Stimulated activated CD8-positive, alpha-beta memory T cell treated with anti-CD3 and anti-CD28 coated beads, Interleukin-7, amount 100 ng/mL, for 24 hours (primary cell): Measurements from ENCODE around the gene ING3.

Experiments
- DNase-seq: peaks from one replicate; pipeline ENCODE4 v3.0.0-alpha.2; 2020; ENCODE audit warnings: low read depth

Gene ING3

GRCh38 chr7:120989257-120990220 is 39.0 kb downstream of the ING3 start:
- no peak for DNase-seq

- no peak for DNase-seq
Observed at GRCh38 chr7:120990468-120991118, 40.0 kb downstream of the ING3 start.

- DNase-seq, result no peak
Observed at GRCh38 chr7:120991161-120991560, 40.6 kb downstream of the ING3 start.

GRCh38 chr7:120991581-120991980 is 41.0 kb downstream of the ING3 start:
- no peak for DNase-seq

- no peak for DNase-seq
Observed at GRCh38 chr7:120992272-120992964, 41.8 kb downstream of the ING3 start.

GRCh38 chr7:120992965-120993494 is 42.5 kb downstream of the ING3 start:
- no peak for DNase-seq

GRCh38 chr7:120993553-120994191 is 43.1 kb downstream of the ING3 start:
- no peak for DNase-seq

GRCh38 chr7:120994512-120995410 is 44.2 kb downstream of the ING3 start:
- no peak for DNase-seq

DNA sequence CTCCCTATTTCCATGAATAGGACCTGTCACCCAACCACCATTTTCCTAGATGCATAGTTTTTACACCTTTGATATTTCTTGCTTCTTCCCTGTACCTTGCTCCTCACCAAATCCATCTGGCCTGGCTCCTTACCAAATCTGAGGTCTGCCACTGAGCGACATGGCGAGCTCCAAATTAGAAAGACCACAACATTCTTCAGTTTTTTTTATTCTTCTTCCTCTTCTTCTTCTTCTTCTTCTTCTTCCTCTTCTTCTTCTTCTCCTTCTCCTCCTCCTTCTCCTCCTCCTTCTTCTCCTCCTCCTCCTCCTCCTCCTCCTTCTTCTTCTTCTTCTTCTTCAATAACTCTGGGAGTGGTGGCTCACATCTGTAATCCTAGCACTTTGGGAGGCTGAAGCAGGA is 45.1 kb downstream of the ING3 start:
- DNase-seq, result no peak

GRCh38 chr7:120996333-120996987 is 45.9 kb downstream of the ING3 start:
- DNase-seq, result no peak

DNA sequence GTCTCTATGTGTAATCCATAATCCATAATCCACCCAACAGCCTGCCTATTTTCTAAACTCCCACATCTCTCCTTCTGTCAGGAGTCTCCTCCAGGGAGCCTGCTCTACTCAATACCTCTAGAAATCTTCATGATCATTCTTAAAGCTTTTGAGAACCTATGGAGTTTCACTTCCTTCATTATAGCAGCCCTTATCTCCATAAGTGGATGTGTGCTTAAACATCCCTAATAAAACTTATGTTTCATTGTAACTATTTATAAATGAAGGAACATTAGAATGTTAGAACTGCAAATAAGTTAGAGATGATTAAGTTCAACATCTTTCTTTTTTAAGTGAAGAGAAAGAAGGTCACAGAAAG is 46.4 kb downstream of the ING3 start:
- DNase-seq, result no peak

- no peak for DNase-seq
Observed at GRCh38 chr7:120997882-120998474, 47.4 kb downstream of the ING3 start.

- no peak for DNase-seq
Observed at GRCh38 chr7:120998520-120998919, 47.9 kb downstream of the ING3 start.

- DNase-seq, result no peak
Observed at GRCh38 chr7:120998996-120999565, 48.5 kb downstream of the ING3 start.

DNA sequence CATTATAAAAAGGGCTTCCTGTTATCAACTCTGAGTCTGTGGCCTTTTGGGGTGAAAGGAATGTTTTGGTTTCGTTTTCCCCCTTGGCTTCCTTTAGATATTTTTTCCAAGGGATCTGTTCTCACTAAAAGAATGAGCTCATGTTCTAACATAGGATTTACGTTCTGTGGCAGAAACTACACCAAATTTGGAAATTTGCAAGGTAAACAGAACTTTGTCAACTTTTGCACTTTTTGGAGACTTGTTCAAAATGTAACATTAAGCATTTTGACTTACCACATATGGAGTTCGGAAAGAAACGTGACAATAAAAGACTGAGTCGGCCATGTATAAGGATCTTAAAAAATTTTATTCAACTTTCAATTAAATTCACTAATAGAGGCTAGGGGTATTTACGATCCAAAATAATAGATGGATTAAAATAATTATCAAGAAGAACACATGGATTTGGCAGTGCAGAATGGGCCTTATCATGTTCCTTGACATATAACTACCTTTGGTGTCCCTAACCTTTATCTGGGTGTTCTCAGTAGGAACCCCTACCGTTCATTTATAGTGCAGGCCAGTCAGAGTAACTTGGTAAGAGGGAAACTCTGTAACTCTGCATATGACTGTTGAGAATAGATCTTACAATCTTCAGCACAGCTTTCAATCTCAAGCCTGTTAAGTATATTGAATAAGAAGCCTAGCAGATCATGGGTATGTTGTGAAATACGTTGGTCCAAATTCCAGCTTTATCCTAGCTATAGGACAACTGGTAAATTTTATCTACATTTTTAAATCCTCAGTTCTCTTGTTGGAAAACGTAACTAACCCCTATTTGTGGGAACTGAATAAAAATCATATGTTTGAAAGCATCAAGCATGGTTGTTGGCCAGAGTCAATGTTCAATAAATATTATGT is 49.8 kb downstream of the ING3 start:
- DNase-seq, result no peak

DNA sequence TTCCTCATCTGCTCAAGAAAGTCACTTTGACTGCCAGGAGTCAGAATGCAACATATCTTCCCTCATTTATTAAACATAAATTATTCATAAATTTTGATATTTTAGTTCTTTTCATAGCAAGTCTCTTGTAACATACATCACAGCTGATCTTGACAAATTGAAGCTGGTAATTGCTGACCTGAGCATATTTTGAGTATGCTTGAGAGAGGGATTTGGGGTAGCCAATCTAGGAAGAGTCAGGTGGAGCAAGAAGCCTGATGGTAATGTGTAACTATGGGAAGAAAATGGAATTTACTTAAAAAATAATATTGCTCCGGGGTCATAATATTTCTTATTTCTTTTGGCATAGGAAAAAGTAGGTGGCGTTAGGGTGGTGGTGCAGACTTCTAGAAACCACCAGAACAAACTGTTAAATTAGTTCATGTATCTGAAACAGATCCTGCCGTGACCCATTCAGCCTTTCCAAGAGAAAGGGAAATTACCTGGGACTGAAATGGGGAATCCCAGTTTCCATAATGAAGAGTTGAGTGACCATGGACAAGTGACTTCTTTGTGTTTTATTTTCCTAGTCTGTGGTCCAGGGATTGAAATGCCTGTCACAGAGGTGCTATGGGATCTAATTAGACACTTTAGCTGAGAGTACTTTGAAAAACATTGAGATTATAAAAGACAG is 50.8 kb downstream of the ING3 start:
- DNase-seq, result no peak

DNA sequence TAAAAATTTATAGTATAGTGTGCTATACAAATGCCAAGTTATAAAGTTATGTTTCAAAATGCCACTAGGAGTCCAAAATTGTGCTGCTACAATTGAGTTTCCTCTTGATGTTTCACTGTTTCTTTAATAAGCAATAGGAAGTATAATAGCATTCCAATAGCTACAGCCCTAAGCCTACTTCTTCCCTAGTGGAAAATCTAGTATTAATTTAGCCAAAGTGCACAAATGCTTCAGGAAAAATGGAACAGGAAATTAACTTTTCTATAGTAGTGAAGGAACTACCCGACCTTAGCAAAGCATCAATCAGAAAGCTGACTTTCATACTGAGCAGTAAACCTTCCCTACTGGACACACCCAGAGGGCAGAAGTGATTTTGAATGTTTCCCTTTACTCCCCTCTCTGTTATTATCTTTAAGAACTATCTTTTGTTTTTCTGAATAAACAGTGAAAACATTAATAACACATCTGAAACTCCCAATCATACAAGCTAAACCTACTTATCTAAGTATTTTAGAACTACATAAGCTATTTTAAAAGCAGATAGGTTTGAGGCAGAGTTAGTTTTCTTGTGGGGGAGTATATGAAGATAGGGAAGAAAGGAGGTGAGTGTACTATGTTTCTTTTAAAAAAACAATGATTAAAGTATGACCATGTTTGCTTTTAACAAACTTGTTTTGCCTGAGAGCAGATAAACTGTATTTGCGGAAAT is 51.6 kb downstream of the ING3 start:
- no peak for DNase-seq
